Upper lobe of left lung (tissue), 4 donors: ENCODE data around the gene SYNPO2.

Experiments used
- CTCF ChIP-seq, 6 experiments: fragments of 450-650 bp in 4 of 6; fragments of 200-600 bp in 2 of 6; sonication (generic) in 2 of 6; IDR thresholded peaks; one replicate each; pipeline ENCODE4 v1.5.1; 2016 to 2019; ENCODE audit warnings: antibody characterized with exemption in 6 of 6
- EP300 ChIP-seq, 4 donors: sonication (generic); formaldehyde crosslinking; IDR thresholded peaks; one replicate each; pipeline ENCODE4 v1.5.1; 2017; ENCODE audit warnings: antibody characterized with exemption in 4 of 4, control low read depth in 2 of 4
- POLR2A ChIP-seq, 4 donors: fragments of 450-650 bp; IDR thresholded peaks; one replicate each; pipeline ENCODE4 v1.5.1; 2016 to 2017; ENCODE audit warnings: antibody characterized with exemption in 4 of 4, mild to moderate bottlenecking in 2 of 4
- POLR2AphosphoS5 ChIP-seq, 2 donors: sonication (generic); formaldehyde crosslinking; IDR thresholded peaks; one replicate each; pipeline ENCODE4 v1.5.1; 2017; ENCODE audit warnings: antibody characterized with exemption in 2 of 2

DNA sequence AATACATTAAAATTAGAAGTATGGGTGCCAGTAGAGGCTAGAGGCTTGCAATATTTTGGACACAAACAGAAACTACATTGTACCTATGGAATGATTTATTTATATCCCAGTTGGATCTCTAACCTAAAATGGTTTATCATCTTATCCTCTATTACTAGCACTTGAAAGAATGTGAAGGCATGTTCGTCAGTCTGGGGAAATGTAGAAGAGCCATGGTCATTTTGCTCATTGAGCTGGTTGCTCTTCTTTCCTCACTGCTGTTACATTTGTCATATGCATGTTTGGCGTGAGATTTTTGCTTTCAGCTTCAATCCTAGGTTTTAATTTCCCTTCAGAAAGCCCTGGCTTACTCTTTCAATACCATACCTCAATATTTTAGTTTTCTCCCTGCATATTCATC is 164.6 kb downstream of the SYNPO2 start:
- TF ChIP-seq CTCF (IDR thresholded peaks at IDR 0.05) (no peak), POLR2AphosphoS5 (IDR thresholded peaks at IDR 0.05) (no peak), POLR2A (IDR thresholded peaks at IDR 0.05) (no peak), EP300 (IDR thresholded peaks at IDR 0.05) (no peak)
